ENCODE measurements around the gene CAMTA1.

CAMTA1 gene

GRCh38 chr1:7383671-7384520 lies 598.6 kb downstream of the CAMTA1 start:
- DNase-seq, result no peak

- no peak for DNase-seq
Observed at GRCh38 chr1:7384679-7385078, 599.4 kb downstream of the CAMTA1 start.

DNA sequence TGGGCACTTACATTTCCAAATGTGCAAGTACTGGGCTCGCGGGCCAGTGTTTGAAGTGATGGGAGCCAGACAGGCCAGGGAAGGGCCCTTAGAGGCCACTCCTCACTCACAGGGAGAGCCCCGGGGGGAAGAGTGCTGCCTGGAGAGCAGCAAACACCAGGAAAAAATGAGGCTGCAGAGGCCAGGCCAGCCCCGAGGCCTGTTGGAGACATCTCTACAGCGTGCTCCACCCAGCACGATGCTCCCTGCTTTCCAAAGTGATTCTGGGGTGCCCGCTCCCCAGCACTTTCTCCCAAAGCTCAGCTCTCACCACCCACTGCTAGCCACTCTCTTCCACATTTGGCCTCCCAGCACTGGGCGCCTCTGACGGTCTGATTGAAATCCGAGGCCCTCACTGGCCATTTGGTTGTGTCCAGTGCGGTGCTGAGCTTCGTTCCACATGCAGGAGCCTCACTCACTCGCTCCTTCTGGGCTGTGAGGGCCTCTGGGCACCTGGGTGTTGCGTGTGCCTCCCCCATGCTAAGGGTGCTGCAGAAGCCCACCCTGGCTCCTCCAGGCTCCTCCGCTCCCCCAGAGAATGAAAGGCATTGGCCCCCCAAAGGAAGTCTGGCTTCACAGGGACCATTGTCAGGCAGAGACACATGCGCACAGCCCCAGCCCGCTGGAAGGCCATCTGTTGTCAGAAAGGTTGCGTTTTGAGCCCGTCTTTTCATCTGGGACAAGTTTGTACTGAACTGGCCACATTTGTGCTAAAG lies 600.4 kb downstream of the CAMTA1 start:
- no peak for DNase-seq

- DNase-seq, result no peak
Observed at GRCh38 chr1:7386226-7387052, 601.2 kb downstream of the CAMTA1 start.

DNA sequence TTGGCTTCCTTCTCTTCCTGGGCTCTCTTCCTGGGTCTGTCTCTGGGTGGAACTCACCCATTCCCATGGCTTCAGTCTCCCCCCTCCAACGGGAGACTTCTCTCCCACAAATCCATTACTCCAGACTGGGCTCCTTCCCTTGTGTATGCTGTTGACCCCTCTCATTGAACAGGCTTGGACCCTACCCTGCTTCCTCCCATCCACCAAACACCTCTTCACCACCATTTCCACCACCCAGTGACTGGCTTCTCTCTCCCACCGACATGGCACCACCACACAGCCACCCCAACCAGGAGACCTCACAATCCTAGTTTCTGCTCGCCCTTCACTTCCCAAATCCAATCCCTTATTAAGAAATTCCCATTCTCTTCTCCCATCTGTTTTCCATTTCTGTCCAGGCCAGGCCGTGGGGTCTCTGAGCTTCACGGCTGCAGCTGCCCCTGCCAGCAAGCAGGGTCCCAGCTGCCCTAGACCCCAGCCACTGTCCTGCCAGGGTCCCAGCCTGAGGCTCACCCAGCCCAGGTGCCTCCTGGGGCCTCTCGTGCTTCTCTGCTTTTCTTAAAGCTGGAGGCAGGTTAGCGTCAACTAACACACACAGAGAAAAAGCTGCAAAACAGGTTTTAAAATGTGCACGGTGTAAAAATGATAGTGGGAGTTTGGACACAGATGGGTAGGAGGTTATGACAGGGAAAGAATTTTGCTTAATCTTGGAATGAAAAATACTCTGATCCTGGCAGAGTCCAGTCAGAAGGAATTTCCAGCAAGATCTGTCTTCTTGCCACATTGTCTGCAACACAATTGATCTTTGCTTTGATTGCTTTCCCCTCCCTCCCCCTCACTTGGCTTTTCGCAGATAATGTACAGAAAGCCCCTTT lies 602.0 kb downstream of the CAMTA1 start:
- no peak for DNase-seq

DNA sequence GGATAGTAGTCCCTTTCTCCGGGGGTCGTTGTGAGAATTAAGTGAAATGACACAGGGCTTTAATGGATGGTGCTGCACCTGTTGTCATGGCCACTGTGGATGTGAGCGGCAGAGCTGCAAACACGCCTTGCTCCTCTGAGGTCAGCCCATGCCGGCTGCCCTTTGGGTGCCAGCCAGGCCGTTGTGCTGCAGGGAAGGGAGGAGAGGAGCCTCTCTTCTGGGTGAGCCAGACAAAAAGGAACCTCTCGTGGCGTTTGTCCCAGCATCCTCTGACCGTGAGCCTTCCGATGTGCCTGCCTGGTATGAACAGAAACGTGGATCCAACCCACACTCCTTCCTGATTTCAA lies 602.9 kb downstream of the CAMTA1 start:
- no peak for DNase-seq

- DNase-seq, result no peak
Observed at GRCh38 chr1:7388488-7389185, 603.4 kb downstream of the CAMTA1 start.

DNA sequence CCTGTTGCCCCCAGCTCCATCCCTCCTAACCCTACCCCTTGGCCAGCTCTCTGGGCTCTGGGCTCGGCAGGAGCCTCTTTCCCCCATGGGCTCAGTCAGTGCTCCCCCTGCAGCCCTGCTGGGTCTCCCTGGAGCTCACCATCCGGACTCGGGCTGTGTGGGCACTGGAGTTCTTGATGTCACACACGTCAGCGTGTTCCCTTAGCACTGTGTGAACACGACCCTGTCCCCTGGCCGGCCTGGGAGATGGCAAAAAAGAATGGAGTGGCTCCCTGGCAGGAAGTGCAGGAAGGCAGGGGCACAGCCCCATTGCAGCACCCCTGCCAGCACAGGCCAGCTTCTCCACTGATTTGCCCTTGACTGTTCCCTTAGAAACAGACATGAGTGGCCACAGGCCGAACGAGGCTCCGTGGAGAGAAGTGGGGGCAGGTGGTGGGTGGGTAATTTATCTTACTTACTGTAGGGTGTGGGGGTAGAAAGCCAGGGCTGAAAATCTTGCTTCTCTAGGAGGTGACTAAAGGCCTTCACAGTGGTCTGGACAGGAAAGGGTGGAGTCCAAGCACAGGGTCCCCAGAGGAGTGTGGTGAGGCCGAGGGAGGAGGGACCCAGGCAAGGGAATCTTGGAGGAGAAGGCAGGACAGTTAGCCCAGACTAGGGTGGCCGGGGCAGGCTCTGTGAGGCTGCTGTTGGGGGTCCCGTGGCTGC lies 604.1 kb downstream of the CAMTA1 start:
- DNase-seq, result no peak

GRCh38 chr1:7389906-7390603 lies 604.8 kb downstream of the CAMTA1 start:
- no peak for DNase-seq

DNA sequence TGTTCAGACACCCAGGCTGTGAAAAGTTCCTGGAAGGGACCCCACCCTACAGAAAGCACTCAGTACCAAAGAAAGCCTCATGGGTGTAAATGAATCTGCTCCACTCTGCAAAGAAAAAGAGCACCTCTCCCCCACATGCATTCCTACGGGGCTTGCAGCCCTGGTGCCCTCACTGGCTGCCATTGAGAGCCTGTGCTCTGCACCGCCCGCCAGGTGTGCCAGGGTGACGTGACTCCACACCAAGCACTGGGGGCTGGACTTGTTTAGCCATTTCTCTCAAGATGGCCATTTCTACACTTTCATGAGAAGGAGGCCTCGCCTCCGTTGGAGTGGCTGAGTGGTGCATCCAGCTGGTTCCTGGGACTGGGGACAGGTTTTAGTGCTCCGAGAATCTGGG lies 605.3 kb downstream of the CAMTA1 start:
- DNase-seq, result no peak

- DNase-seq, result no peak
Observed at GRCh38 chr1:7393136-7393535, 607.9 kb downstream of the CAMTA1 start.

DNA sequence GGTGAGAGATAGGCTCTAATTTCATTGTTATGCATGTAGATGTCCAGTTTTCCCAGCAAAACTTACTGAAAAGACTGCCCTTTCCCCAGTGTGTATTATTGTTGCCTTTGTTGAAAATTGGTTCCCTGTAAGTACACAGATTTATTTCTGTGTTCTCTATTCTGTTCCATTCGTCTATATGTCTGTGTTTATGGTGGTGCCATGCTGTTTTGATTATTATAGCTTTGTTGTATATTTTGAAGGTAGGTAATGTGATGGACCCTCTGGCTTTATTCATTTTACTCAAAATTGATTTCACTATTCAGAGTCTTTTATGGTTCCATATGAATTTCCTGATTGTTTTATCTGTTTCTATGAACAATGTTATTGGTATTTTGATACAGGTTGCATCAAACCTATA lies 610.0 kb downstream of the CAMTA1 start:
- DNase-seq, result no peak

DNA sequence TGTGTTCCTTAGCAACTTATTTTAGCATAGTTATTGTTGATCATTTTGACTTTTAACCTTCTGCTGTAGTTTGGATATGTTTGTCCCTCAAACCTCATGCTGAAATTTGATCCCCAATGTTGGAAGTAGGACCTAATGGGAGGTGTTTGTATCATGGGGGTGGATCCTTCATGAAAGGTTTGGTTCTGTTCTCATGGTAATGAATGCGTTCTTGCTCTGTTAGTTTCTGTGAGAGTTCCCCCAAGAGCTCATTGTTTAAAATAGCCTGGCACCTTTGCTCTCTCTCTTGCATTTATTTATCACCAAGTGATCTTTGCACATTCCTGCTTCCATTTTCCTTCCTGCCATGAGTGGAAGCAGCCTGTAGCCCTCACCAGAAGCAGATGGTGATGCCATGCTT lies 613.7 kb downstream of the CAMTA1 start:
- no peak for DNase-seq

- DNase-seq, result no peak
Observed at GRCh38 chr1:7399514-7400125, 614.4 kb downstream of the CAMTA1 start.

- DNase-seq, result no peak
Observed at GRCh38 chr1:7400566-7400965, 615.3 kb downstream of the CAMTA1 start.

- DNase-seq, result no peak
Observed at GRCh38 chr1:7401814-7402547, 616.7 kb downstream of the CAMTA1 start.

GRCh38 chr1:7402548-7402850 lies 617.2 kb downstream of the CAMTA1 start:
- DNase-seq, result no peak

DNA sequence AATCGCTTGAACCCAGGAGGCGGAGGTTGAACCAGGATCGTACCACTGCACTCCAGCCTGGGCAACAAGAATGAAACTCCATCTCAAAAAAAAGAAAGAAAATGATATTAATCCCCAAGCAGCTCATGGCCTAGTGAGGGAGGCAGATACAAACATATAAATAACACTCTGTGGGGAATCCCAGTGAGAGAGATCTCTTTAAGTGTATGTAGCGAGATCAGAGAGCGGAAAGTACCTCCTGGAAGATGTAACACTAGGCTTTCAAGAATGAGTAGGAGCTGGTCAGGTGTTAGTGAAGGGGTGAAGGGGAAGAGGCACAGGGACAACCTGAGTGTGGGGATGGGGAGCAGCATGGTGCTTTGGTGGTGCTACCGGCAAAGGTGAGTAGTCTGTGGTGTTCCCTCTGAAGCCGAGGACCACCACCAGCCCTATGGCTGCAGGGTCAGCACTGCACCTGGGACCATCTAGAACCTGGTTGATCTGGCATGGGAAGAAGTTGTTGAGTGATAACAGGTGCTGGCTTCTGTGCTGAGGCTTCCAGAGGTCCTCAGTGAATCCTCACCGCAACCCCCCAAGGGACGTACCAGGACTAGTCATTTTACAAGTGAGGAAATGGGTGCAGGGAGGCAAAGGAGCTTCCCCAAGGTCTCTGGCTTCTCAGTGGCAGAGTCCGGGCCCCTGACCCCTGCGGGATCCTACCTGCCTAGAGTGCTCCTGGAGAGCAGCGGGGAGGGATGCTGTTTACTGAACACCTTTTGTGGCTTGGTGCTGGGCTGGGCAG lies 618.2 kb downstream of the CAMTA1 start:
- DNase-seq, result no peak

Measured in GDM1 (cell line).